HG03442 (cell line): ENCODE measurements around the gene GBE1.

Source experiments
- ATAC-seq: cut with Tn5 transposase; IDR thresholded peaks from one replicate; pipeline ENCODE4 v1.9.1; 2021; ENCODE audit warnings: mild to moderate bottlenecking, moderate library complexity; ENCODE audit not compliant: unreplicated experiment

GBE1 gene

DNA sequence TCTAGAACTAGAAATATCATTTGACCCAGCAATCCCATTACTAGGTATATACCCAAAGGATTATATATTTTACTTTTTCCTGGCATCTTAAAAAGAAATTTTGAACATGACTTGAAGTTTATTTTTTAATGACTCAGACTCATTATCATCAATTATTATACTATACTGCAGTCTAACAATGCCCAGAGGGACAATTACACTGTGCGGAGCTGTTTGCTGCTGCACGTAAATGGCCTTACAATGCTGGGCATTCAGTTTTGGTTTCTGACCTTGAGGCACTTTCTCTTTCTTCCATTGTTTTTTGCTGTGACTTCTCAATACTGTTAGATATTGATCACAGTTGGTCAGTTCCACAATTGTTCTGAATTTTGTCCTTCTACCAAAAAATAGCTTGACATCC lies 128.8 kb downstream of the GBE1 start:
- ATAC-seq, result no peak

DNA sequence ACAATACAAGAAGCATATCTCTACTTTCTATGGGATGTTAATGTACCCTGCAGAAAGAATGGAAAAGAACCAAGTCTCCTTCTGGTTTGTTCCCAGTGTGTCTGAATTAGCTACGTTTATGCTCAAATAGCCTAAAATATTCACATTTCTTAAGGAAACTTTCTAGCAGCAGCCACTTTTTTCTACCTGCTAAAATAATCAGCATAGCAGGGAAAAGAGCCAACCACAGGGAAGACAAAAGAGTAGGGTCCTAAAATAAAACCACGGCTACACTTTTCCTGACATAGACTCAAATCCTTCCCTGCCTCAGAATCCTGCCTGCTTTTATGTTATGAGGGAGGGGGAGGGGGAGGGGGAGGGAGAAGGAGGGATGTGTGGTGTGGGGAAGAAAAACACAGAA lies 136.7 kb downstream of the GBE1 start:
- no peak for ATAC-seq

DNA sequence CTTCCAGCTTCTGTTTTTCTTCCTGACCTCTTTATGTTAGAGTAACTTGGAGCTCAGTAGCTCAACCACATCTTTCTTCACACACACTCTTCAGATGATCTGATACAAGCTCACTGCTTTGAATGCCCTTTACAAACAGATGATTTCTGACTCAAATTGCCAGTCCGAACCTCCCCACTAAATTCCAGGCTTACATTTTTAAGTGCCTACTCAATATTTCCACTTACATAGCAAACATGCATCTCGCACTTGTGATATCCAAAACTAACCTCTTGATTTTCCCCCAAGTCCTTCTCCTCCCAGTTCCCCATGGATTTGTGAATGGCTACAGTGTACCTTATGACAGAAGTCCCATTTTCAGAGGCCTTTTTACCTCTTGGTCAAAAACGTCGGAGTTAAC lies 139.1 kb downstream of the GBE1 start:
- no peak for ATAC-seq

DNA sequence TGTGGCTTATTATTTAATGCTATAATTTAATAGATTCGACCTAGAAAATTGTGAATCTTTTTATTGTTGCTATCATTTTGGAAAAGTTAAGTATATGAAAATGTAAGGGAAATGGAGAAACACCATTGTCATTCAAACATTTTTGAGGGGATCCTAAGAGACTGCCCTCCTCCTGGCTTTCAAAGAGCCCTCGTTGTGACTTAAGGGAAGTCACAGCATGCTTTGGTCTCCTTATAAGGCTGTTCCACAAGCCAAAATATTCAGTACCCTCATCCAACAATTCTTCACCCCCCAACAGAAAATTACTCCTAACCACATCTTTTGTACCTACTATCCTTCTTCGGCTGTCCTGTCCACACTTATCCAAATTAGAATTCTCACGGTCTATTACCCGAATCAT lies 140.2 kb downstream of the GBE1 start:
- no peak for ATAC-seq

DNA sequence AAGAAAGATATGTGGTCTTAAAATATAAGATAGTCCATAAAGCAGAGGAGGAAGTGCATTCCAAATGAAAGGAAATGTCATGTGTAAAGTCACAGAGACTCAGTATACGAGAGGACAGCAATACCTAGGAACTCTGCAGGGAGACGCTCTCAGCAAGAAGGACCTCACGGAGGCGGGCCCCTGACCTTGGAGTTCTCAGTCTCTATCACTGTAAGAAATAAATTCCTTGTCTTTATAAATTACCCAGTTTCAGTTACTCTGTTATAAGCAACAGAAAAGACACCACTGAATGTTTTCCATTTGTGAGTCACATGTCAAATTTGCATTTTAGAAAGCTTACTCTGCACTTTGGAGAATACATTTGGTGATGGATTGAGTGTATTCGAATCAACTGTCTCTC lies 140.6 kb downstream of the GBE1 start:
- ATAC-seq, result no peak

DNA sequence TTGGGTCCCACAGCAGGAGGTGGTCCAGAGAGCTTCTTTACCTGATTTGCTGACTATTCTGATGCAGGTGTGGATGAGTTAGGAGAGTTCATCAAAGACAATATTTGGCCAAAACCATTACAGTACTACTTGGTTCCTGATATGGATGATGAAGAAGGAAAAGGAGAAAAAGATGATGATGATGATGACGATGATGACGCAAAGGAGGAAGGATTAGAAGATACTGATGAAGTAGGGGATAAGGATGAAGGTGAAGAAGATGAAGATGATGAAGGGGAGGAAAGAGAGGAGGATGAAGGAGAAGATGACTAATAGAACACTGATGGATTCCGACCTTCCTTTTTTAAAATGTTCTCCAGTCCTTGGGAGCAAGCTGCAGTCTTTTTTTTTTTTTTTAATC lies 148.7 kb downstream of the GBE1 start:
- no peak for ATAC-seq

DNA sequence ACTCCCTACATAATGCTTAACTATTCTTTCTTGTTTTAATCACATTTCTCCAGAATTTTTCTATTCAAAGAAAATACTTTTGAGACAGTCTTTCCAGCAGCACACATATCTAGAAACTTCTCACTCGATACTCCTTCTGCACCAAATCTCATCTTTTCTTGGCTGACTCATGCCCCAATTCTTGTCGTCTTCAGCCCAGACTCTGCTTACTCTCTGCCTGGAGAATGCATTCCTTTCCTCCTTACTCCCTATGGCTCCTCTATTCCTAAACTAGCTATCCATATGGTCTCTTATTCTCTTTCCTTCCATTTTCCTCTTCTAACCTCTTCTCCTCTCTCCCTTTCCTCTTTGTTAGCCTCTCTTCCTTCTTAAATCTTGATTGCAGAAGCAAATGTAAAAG lies 158.7 kb downstream of the GBE1 start:
- no peak for ATAC-seq

DNA sequence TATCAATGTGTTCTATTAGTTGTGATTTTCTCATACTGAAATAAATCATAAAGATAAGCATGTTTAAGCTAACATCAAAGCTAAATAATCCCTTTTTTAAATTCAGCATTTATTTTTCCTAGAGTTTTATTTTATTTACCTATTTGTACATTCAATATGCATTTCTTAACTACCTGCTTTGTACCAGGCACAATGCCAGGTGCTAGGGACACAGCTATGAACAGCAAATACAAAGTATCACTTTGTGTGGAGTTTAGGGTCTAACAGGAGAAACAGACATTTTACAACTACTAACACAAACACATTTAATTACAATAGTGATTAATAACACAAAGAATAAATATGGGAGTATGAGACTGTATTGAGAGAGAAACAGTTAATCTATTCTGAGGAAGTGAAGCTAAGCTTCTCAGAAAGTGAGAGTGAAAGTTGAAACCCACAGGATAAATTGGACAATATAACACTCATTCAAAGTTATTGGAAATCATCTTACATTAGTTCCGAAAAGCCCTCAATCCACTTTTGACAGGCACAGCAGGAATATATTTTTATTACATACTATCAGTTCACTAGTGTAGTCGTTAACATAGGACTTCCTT lies 159.6 kb downstream of the GBE1 start:
- ATAC-seq, result peak; percentile 53

DNA sequence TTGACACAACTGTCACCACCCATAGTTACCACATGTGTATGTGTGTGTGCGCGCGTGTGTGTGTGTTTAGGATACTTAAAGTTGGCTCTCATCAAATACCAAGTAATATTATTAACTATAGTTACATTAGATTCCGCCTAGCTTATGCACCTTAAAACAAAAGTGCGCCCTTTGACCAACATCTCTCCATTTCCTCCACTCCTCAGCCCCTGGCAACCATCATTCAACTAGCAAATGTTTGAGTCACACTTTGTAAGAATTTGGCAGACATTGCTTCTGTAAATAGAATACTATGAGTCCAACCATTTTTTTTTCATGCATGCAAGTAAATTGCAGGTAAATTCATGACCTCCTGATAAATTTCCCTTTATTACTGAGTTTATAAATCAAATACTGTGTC lies 169.3 kb downstream of the GBE1 start:
- ATAC-seq, result no peak

DNA sequence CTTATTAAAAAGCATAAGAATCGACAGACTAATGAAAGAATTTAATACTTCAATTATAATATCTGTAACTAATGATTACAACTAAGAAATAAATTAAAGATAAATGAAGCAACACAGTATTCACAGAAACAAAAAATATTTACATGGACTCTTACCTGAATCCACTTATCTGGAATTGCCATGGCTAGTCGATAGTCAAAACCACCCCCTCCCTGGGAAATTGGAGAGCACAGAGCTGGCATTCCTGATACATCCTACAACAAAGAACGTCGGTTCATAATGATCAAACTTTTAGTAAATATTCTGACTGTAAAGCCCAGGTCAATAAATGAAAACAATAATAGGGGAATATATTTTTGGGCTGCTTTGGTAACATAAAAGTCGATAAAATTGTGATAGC lies 175.5 kb downstream of the GBE1 start:
- ATAC-seq, result no peak

DNA sequence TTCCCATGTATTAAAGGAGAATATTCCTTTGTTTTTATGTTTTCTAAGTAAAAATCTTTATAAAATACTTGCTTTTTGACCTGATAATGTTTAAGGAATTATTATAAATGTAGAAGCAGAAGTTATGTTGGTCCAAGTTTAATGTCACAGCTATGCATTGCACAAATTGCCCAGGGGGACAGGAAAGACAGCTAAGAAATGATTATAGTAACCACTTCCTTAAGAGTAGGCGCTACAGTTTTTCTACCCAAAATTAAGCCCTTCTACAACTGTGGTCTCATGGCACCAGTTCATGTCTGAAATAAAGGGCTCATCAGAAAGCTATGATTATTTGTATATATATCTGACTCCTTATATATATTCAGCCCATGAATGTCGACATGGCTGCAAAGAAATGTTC lies 176.4 kb downstream of the GBE1 start:
- ATAC-seq, result no peak

DNA sequence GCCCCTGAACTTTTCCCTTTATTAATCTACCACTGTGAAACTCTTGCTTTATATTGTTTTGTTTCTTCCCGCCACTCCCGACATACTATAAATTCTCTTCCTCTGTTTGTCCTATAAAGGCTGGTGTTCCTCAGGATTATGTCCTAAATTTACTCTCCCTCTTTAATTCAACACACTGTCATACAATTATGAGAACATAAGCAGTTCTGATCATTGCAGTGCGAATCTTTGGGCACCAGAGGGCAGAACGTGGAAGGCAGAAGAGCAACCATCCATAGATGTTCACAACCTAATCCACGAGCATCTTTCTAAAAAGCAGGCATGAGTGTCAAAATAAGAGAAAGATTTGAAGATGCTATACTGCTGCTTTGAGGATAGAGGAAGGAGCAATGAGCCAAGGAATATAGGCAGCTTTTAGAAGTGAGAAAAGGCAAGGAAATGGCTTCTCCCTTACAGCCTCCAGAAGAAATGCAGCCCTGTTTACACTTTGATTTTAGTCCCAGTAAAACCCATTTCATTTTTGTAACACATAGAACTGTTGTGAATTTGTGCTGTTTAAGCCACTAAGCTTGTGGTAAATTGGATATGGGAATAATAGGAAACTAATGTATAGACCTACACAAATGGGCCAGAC lies 179.4 kb downstream of the GBE1 start:
- peak; percentile 84 for ATAC-seq

DNA sequence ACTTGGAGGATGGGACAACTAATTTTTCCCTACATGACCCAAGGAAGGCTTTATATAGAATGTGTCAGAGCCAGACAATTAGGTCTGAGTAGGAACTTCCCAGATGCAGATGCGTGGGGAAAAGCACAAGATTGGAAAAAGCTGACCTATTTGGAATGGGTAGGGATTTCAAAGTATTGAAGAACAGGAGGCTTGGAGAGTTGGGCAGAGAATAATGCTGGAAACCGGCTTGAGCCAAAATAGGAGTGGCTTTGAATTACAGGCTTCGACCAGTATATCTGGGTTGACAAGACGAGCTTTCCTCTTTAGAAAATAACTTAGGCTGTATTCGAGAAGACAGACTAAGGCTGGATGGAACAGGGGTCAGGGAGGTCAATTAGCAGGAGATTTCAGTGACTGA lies 181.1 kb downstream of the GBE1 start:
- ATAC-seq, result no peak

DNA sequence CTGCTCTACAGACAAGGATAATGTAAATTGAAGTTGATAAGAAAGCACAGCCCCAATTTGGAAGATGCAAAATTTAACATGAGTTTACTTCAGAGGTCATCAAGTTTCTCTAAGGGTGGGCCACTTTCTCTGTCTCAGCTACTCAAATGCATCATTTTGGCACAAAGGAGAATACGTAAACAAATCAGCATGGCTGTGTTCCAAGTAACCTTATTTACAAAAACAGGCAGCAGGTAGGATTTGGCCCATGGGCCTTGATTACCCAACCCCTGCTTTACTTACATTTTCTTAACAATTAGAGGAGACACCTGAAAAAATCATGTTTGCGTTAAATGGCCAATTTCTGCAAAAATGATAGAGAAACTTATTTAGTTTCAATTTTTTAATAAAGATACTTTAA lies 181.7 kb downstream of the GBE1 start:
- ATAC-seq, result no peak

DNA sequence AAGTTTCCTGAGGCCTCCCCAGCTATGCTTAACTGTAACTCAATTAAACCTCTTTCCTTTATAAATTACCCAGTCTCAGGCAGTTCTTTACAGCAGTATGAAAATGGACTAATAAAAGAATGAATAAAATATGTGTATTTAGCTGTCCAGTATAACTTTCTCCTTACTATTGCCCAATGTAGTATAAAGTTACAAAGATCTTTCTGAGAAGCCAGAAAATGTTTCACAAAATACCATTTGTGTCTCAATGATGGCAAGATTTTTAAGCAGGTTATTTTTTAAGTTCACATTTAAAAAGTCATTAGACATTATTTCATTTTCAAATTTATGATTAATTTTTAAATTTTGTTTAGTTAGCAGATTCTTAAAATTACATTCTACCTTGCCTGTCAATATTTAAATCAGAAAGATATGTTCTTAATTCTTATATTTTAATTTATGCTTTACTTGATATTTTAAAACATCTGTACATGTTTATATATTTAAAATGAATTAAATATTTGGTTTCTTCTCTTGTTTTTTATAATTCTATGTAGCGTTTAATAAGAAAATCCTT lies 189.2 kb downstream of the GBE1 start:
- no peak for ATAC-seq

DNA sequence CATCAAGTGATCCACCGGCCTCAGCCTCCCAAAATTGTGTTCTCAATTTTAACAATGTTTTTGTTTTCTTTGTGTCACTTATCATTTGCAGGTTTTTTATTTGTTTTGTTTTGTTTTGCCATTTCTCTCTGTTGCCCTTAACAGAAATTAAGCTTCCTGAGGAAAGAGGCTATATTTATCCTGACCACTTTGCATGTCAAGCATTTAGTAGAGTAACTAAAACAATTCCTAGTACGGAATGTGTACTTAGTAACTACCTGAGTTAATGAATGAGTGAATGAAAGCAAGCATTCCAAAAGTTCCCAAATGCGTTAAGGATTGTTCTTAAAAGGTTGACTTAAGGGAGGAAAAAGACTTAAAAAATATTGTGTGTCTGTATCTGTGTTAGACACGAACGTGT lies 193.1 kb downstream of the GBE1 start:
- no peak for ATAC-seq

DNA sequence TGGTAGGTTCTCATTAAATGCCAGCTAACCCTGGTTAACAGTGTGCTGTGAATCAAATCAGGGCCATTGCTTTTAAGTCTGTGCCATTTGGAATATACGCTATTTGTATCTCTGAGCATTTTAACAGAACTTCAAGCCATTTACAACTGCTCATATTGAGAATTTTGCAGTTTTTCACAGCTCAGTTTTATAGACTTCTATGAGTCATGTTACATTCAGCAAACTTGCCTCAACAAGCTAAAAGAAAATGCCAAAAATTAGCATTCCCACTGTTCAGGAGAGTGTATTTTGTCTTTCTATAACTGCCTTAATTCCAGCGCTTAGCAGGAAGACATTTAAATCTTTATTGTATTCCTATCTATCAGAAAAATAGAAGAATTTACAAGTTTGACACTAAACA lies 196.4 kb downstream of the GBE1 start:
- no peak for ATAC-seq

DNA sequence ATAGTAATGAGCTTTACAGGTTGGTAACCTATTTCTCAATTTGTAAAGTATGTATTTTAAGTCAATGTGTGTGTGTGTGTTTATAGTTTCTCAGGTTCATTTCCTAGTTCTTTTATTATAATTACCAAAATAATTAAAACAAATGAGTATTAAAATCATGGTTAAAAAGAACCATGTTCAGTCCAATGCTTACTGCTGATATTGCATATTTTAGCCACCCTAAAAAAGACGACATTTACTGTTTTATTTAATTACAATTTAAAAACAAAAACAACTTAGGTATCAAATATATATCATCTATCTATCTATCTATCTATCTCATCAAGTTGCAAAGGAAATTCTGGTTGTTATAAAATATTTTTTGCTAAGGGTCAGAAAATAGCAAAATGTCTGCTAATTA lies 203.3 kb downstream of the GBE1 start:
- no peak for ATAC-seq

DNA sequence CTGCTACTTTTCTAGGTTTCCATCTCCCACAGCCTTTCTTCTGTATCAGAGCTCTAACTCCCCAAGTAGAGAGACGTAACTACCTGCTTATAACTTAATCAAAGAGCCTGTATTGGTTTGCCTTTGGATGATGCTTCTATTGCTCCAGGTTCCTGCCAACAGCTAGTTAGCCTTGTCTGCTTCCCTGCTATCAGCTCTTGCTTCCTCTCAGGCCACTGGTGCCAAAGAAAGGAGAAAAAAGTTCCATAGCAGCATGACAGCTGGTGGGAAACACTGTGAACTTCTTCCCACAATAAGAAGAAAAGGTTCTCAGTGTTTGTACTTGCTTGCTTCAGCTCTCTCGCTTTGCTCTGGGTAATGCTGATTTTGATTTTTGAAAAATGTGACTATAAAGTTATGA lies 206.6 kb downstream of the GBE1 start:
- no peak for ATAC-seq

DNA sequence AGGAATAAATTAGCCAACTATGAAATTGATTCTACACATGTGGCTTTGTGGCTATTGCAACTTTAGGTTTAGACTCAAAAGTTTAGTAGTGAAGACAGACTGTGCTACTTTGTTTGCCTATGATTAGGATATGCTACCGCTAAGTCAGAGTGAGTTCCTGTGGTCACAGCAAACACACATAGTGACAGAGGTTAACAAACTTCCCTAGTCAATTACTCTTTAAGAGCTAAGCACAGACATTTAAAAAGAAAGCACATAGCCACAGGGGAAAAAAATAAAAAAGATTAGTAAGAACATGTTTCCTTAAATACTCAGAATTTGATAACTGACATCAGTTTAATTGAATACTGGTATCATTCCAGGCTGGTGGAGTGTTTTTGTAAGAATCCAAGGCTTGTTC lies 207.1 kb downstream of the GBE1 start:
- peak; percentile 88 for ATAC-seq

DNA sequence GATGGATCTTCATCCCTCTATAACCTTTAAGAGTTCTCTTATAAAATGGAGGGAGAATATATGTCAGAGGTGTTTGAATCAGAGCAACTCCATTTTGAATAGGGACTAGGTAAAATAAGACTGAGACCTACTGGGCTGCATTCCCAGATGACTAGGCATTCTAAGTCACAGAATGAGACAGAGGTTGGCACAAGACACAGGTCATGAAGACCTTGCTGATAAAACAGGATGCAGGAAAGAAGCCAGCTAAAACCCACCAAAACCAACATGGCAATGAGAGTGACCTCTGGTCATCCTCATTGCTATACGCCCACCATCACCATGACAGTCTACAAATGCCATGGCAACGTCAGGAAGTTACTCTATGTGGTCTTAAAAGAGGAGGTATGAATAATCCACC lies 211.0 kb downstream of the GBE1 start:
- no peak for ATAC-seq

DNA sequence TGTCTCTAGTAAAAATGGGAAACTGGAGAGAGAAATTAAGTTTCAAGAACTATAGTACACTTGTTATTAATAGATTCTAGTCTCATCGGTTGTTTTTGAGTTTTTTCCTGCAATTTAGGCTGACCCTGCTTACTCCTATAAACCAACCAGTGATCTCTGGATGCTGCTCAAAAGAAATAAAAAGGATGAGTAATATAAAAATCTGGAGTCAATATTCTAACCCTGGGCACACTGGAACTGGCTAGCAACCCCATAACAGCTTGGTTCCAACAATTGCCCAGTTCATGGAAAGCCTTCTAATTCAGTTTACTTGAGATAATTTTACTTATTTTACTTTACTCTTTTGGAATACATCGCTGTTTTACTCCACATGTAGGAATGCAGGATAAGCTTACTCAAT lies 211.6 kb downstream of the GBE1 start:
- no peak for ATAC-seq

DNA sequence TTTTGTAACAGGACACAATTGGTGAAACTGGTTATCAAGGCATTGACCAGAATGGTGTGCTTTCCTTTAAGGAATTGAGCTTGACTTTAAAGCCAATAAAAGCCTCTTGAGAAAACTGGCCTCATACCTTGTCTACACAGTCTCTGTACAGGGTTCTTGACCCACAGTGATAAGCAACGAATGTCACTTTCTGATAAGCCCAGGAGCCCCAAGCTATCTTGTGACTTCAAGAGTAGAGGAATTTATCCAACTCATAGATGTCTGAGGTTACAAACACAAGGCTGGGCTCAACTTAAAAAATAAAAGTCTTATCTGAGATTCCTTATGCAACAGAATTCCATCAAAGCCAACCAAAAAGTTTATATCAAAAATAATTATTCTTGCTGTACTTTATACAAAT lies 212.1 kb downstream of the GBE1 start:
- ATAC-seq, result no peak
